Measurements from ENCODE around the gene EXT2. TPM values are rescaled to one million over a fixed set of nuclear protein-coding genes. Genes with fewer than 3 reads are reported as not detected.

Gene EXT2
- total RNA-seq, 1 donor from 2014 or later: 142 TPM

- FAIRE-seq: no peak
- no peak for DNase-seq (ENCODE audit: low spot score in 2 of 2)
Observed at GRCh38 chr11:44277196-44278090, 182.0 kb downstream of the EXT2 start.

- no peak for FAIRE-seq
- DNase-seq (ENCODE audit: low spot score in 2 of 2): no peak
Observed at GRCh38 chr11:44279483-44279882, 184.0 kb downstream of the EXT2 start.

GRCh38 chr11:44280257-44280656, 184.8 kb downstream of the EXT2 start:
- FAIRE-seq: no peak
- DNase-seq (ENCODE audit: low spot score in 2 of 2): no peak

- FAIRE-seq: no peak
- DNase-seq (ENCODE audit: low spot score in 2 of 2): no peak
Observed at GRCh38 chr11:44281151-44281550, 185.7 kb downstream of the EXT2 start.

GRCh38 chr11:44282620-44283019, 187.1 kb downstream of the EXT2 start:
- FAIRE-seq (no peak), DNase-seq (ENCODE audit: low spot score in 2 of 2) (no peak)

DNA sequence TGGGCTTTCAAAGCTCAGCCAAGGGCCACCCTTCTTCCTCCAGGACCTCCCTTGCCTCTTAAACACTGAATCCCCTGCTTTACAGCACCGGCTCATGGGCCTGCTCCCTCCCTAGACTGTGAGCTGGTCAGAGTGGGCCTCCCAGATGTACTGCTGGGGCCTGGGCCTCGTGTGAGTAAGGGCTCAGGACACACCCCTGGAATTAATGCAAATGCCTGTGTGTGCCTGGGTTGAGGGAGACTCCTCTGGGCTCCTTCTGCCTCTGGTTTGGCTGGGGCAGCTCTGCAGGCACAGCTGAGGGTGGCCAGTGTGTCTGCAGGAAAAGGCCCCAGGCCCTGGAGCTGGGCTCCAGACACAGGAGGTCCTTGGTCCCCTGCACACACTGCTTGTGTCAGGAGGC, 190.3 kb downstream of the EXT2 start:
- no peak for DNase-seq (ENCODE audit: low spot score in 2 of 2)
- no peak for FAIRE-seq

- DNase-seq (ENCODE audit: low spot score in 2 of 2) (peak; percentile 45 to 69), FAIRE-seq (no peak)
Observed at GRCh38 chr11:44286268-44286880, 190.9 kb downstream of the EXT2 start.

GRCh38 chr11:44286911-44287310, 191.4 kb downstream of the EXT2 start:
- DNase-seq (ENCODE audit: low spot score in 2 of 2): no peak
- no peak for FAIRE-seq

DNA sequence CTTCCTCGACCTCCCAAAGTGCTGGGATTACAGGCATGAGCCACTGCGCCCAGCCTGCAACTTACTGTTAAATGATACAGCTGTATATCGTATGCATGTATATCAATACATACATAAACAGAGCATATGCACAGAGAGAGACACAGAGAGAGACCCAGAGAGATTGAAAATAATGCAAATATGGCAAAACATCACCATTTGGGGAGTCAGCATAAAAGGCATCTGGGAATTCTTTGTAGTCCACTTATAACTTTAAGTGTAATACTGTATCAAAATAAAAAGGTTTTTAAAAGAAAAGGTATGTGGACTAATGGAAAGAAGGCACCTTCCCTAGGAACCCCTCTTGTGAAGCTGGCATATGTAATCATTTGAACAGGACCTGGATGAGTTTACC, 192.7 kb downstream of the EXT2 start:
- no peak for DNase-seq (ENCODE audit: low spot score in 2 of 2)
- FAIRE-seq: no peak

- FAIRE-seq (no peak), DNase-seq (ENCODE audit: low spot score in 2 of 2) (no peak)
Observed at GRCh38 chr11:44290208-44290607, 194.7 kb downstream of the EXT2 start.

Other genes with a start within 250 kb of the EXT2 start
- 16.7 TPM for gene ALKBH3, start 214.8 kb upstream of the EXT2 start, total RNA-seq
- gene C11orf96, start 153.0 kb upstream of the EXT2 start, total RNA-seq: 15.5 TPM
- not detected for gene ACCSL, start 47.7 kb upstream of the EXT2 start, total RNA-seq
- 5.3 TPM for gene ACCS, start 29.4 kb upstream of the EXT2 start, total RNA-seq
- 1.2 TPM for gene ALX4, start 214.5 kb downstream of the EXT2 start, total RNA-seq